Measurements from ENCODE around the gene CKLF. TPM values are rescaled to one million over a fixed set of nuclear protein-coding genes. Genes with fewer than 3 reads are reported as not detected.

Gene CKLF
- total RNA-seq, 1 donor from 2014 or later: 17.9 TPM

DNA sequence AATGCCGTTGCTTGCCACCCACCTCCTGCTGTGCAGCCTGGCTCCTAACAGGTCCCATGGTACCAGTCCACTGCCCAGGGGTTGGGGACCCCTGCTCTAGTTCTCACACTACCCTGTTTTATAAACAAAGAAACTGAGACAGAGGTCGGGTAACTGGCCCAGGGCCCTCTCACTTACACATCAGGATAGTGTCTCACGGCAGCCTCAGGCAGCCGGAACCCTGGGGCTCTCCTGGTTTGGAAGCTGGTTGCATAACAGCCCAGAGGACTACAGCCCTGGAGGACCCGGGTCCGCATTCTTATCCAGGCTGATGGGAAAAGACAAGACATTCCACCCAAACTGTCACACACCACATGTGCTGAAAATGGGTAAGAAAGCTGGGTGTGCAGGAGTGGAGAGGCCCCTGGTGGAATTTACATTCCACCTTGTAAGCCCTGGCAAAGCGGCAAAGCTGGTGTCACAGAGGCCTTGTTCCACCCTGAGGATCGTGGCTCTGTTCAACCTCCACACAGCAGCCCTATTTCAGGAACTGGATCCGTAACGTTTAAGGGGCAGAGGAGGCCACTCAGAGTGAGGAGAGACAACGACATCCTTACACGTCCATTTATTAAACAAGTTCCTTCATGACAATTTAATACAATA, 61.9 kb downstream of the CKLF start:
- DNase-seq: no peak
- H3K27ac Mint-ChIP-seq (ENCODE audit: unreplicated experiment): no peak overlapping the region
- peaks cover 7% of the 10 kb centered on the region for H3K27me3 Mint-ChIP-seq (ENCODE audit: unreplicated experiment)
- peaks cover 7% of the 10 kb centered on the region for H3K9me3 Mint-ChIP-seq (ENCODE audit: unreplicated experiment)
- peaks cover 18% of the 10 kb centered on the region for H3K4me1 Mint-ChIP-seq (ENCODE audit: low read depth, unreplicated experiment)
- H3K4me3 Mint-ChIP-seq (ENCODE audit: unreplicated experiment): no peak overlapping the region
- TF ChIP-seq, protein P1, sequence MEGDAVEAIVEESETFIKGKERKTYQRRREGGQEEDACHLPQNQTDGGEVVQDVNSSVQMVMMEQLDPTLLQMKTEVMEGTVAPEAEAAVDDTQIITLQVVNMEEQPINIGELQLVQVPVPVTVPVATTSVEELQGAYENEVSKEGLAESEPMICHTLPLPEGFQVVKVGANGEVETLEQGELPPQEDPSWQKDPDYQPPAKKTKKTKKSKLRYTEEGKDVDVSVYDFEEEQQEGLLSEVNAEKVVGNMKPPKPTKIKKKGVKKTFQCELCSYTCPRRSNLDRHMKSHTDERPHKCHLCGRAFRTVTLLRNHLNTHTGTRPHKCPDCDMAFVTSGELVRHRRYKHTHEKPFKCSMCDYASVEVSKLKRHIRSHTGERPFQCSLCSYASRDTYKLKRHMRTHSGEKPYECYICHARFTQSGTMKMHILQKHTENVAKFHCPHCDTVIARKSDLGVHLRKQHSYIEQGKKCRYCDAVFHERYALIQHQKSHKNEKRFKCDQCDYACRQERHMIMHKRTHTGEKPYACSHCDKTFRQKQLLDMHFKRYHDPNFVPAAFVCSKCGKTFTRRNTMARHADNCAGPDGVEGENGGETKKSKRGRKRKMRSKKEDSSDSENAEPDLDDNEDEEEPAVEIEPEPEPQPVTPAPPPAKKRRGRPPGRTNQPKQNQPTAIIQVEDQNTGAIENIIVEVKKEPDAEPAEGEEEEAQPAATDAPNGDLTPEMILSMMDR (IDR thresholded peaks at IDR 0.05; ENCODE audit: partially characterized antibody, unreplicated experiment): no peak
- no peaks in the 10 kb centered on the region for H3K36me3 Mint-ChIP-seq (ENCODE audit: unreplicated experiment)

Other genes starting within 250 kb of the CKLF start
- 9.6 TPM for gene CDH5, start 185.9 kb upstream of the CKLF start, total RNA-seq (ENCODE audit: unreplicated experiment)
- gene BEAN1, start 125.3 kb upstream of the CKLF start, total RNA-seq (ENCODE audit: unreplicated experiment): 1.8 TPM
- gene TK2, start 2.5 kb upstream of the CKLF start, total RNA-seq (ENCODE audit: unreplicated experiment): 4.5 TPM
- 5.0 TPM for gene CMTM1, start 13.9 kb downstream of the CKLF start, total RNA-seq (ENCODE audit: unreplicated experiment)
- gene CMTM2, start 26.9 kb downstream of the CKLF start, total RNA-seq (ENCODE audit: unreplicated experiment): not detected
- gene CMTM3, start 52.1 kb downstream of the CKLF start, total RNA-seq (ENCODE audit: unreplicated experiment): 45.8 TPM
- 8.2 TPM for gene CMTM4, start 144.2 kb downstream of the CKLF start, total RNA-seq (ENCODE audit: unreplicated experiment)
- 269 TPM for gene DYNC1LI2, start 199.0 kb downstream of the CKLF start, total RNA-seq (ENCODE audit: unreplicated experiment)
- gene TERB1, start 249.0 kb downstream of the CKLF start, total RNA-seq (ENCODE audit: unreplicated experiment): 0.39 TPM